IMR-90 (cell line): ENCODE results near the gene ARHGAP32. TPM values are rescaled to one million over a fixed set of nuclear protein-coding genes. Genes with fewer than 3 reads are reported as not detected.

Source experiments
- ATAC-seq: fragments of 200-7000 bp; cut with Tn5 transposase; 2 replicates; pipeline ENCODE4 v1.9.1; 2020; ENCODE audit warnings: low read depth, mild to moderate bottlenecking, moderate library complexity
- BruUV-seq: library from RNA; stranded (reverse); fragments of 400-500 nt; replicated peaks from 2 replicates; lab custom pipeline; 2021; lab: Mats Ljungman, UMichigan
- CTCF ChIA-PET: fragments of 300-600 bp; formaldehyde crosslinking; extraction: SDS; loops from one replicate; lab custom pipeline; 2021; ENCODE audit warnings: antibody characterized with exemption; lab: Yijun Ruan, JAX
- POLR2A ChIA-PET: fragments of 300-600 bp; sonication (Branson Sonifier 250); formaldehyde crosslinking; loops from one replicate; lab custom pipeline; 2022; ENCODE audit warnings: antibody characterized with exemption; ENCODE audit not compliant: unreplicated experiment; lab: Charles Lee
- DNase-seq: peaks from one replicate; pipeline ENCODE4 v3.0.0; 2013
- H2AFZ ChIP-seq: replicated peaks from 2 replicates; pipeline ENCODE3; 2013; ENCODE audit warnings: low read length, mild to moderate bottlenecking; ENCODE audit not compliant: poor library complexity
- H2AK5ac ChIP-seq: 2 replicates; pipeline ENCODE4 v1.6.1; 2013; ENCODE audit warnings: low read depth, low read length, inconsistent platforms
- H2AK9ac ChIP-seq: replicated peaks from 2 replicates; pipeline ENCODE3; 2013; ENCODE audit warnings: mild to moderate bottlenecking, low read depth, low read length, moderate library complexity; ENCODE audit not compliant: poor library complexity
- H2BK120ac ChIP-seq: 2 replicates; pipeline ENCODE4 v1.6.1; 2013; ENCODE audit warnings: low read depth, low read length, inconsistent platforms
- H2BK15ac ChIP-seq: 3 replicates; pipeline ENCODE4 v1.6.1; 2013; ENCODE audit warnings: low read depth, low read length, inconsistent platforms
- H2BK20ac ChIP-seq: 2 replicates; pipeline ENCODE4 v1.6.1; 2013; ENCODE audit warnings: low read depth, mild to moderate bottlenecking, inconsistent platforms, low read length, moderate library complexity
- H2BK5ac ChIP-seq: 2 replicates; pipeline ENCODE4 v1.6.1; 2013; ENCODE audit warnings: mild to moderate bottlenecking, low read depth, low read length, inconsistent platforms; ENCODE audit not compliant: poor library complexity, severe bottlenecking
- H3K14ac ChIP-seq: replicated peaks from 2 replicates; pipeline ENCODE4 v1.6.1; 2013; ENCODE audit warnings: low read depth, low read length, inconsistent platforms
- H3K18ac ChIP-seq: 2 replicates; pipeline ENCODE4 v1.6.1; 2013; ENCODE audit warnings: low read depth, low read length, control low read depth
- H3K23ac ChIP-seq: 2 replicates; pipeline ENCODE4 v1.6.1; 2013; ENCODE audit warnings: low read depth, low read length, inconsistent platforms
- H3K27ac ChIP-seq: 2 replicates; pipeline ENCODE4 v1.5.1; 2013; ENCODE audit warnings: mild to moderate bottlenecking, control low read depth, low read length; ENCODE audit not compliant: insufficient read depth
- H3K27me3 ChIP-seq: 2 replicates; pipeline ENCODE4 v1.6.1; 2013; ENCODE audit warnings: low read length; ENCODE audit not compliant: control insufficient read depth, insufficient read depth
- H3K36me3 ChIP-seq: 2 replicates; pipeline ENCODE4 v1.6.1; 2013; ENCODE audit warnings: low read length, mixed read lengths; ENCODE audit not compliant: control insufficient read depth, insufficient read depth
- H3K4ac ChIP-seq: 2 replicates; pipeline ENCODE4 v1.6.1; 2013; ENCODE audit warnings: low read depth, low read length, inconsistent platforms
- H3K4me1 ChIP-seq: 2 replicates; pipeline ENCODE4 v1.6.1; 2013; ENCODE audit warnings: low read length, mixed read lengths; ENCODE audit not compliant: control insufficient read depth, insufficient read depth
- H3K4me2 ChIP-seq: 2 replicates; pipeline ENCODE4 v1.6.1; 2013; ENCODE audit warnings: low read depth, mild to moderate bottlenecking, control low read depth, low read length, moderate library complexity
- H3K4me3 ChIP-seq: 2 replicates; pipeline ENCODE4 v1.5.1; 2013; ENCODE audit warnings: low read depth, mild to moderate bottlenecking, control low read depth, low read length, moderate library complexity; ENCODE audit not compliant: insufficient read depth
- H3K56ac ChIP-seq: 2 replicates; pipeline ENCODE4 v1.6.1; 2013; ENCODE audit warnings: low read length, inconsistent platforms; ENCODE audit not compliant: insufficient read depth; ENCODE audit errors: extremely low read depth
- H3K79me1 ChIP-seq, 2 experiments: 2 replicates each; pipeline ENCODE4 v1.6.1; 2013; ENCODE audit warnings: low read length in 2 of 2, inconsistent platforms in 1 of 2, low read depth in 1 of 2
- H3K9ac ChIP-seq: 2 replicates; pipeline ENCODE4 v1.6.1; 2013; ENCODE audit warnings: low read depth, low read length, control low read depth
- H3K9me1 ChIP-seq: 2 replicates; pipeline ENCODE4 v1.6.1; 2013; ENCODE audit warnings: low read length, inconsistent platforms; ENCODE audit not compliant: insufficient read depth
- H3K9me3 ChIP-seq: 2 replicates; pipeline ENCODE4 v1.6.1; 2013; ENCODE audit warnings: low read length; ENCODE audit not compliant: control insufficient read depth, insufficient read depth
- H4K20me1 ChIP-seq: 2 replicates; pipeline ENCODE4 v1.6.1; 2013; ENCODE audit warnings: low read length, inconsistent platforms; ENCODE audit not compliant: insufficient read depth
- H4K5ac ChIP-seq: 2 replicates; pipeline ENCODE4 v1.6.1; 2013; ENCODE audit warnings: mild to moderate bottlenecking, low read depth, low read length, control low read depth
- H4K8ac ChIP-seq, 2 experiments: 2 replicates each; pipeline ENCODE4 v1.6.1; 2013; ENCODE audit warnings: low read depth in 2 of 2, low read length in 2 of 2, control low read depth in 1 of 2, inconsistent platforms in 1 of 2
- H4K91ac ChIP-seq: 2 replicates; pipeline ENCODE4 v1.6.1; 2013; ENCODE audit warnings: low read depth, low read length, inconsistent platforms; ENCODE audit not compliant: insufficient read depth
- CEBPB ChIP-seq: IDR thresholded peaks from 2 replicates; pipeline ENCODE4 v1.6.1; 2012; ENCODE audit warnings: low read depth, low read length, improper control_type of control experiment
- CHD1 ChIP-seq: IDR thresholded peaks from 2 replicates; pipeline ENCODE4 v1.6.1; 2012; ENCODE audit warnings: low read depth, low read length, improper control_type of control experiment
- MAFK ChIP-seq: IDR thresholded peaks from 2 replicates; pipeline ENCODE4 v1.6.1; 2012; ENCODE audit warnings: low read depth, low read length, improper control_type of control experiment
- POLR2A ChIP-seq: IDR thresholded peaks from 2 replicates; pipeline ENCODE4 v1.6.1; 2012; ENCODE audit warnings: mild to moderate bottlenecking, low read depth, low read length
- RCOR1 ChIP-seq: IDR thresholded peaks from 2 replicates; pipeline ENCODE4 v1.6.1; 2012; ENCODE audit warnings: mild to moderate bottlenecking, low read length, improper control_type of control experiment; ENCODE audit not compliant: insufficient replicate concordance
- WGBS, 2 experiments: methylation state at CpG; one replicate each; pipeline versions ENCODE4 v1.1.5 to v1.1.7; 2013; ENCODE audit warnings: missing lambda C conversion rate in 2 of 2; ENCODE audit not compliant: insufficient read length in 1 of 2; ENCODE audit errors: extremely low coverage in 2 of 2; 5-methylcytosine and 5-hydroxymethylcytosine counted together
- dilution Hi-C: fragments of 300-500 bp; cut with HindIII; formaldehyde crosslinking; loops from one replicate; pipeline ENCODE4 v1.14.3; 2018; ENCODE audit warnings: low sequenced_read_pairs; ENCODE audit not compliant: unreplicated experiment
- in situ Hi-C: fragments of 300-500 bp; cut with MboI; formaldehyde crosslinking; loops from 3 replicates; pipeline ENCODE4 v1.14.3; 2019; ENCODE audit warnings: low sequenced_read_pairs, inconsistent platforms, mixed read lengths
- intact Hi-C: fragments of 100-400 bp; cut with micrococcal nuclease; formaldehyde crosslinking; loops from 2 replicates; pipeline ENCODE4 v1.10.0; 2022
- polyA plus RNA-seq, 3 experiments: library from polyadenylated mRNA; depleted of rRNA; stranded (reverse); fragments of >200 nt; gene quantifications; 2 replicates each; pipeline ENCODE4 v1.2.3, GENCODE V29; 2012; ENCODE audit warnings: low replicate concordance in 1 of 3
- total RNA-seq: library from RNA; depleted of rRNA; stranded (reverse); fragments of >200 nt; gene quantifications from 2 replicates; pipeline ENCODE4 v1.2.3, GENCODE V29; 2012

ARHGAP32 gene
- total and polyA plus RNA-seq, 2 of the 4 experiments (the other 2 are of a cell fraction): 4.1 to 8.4 TPM

DNA sequence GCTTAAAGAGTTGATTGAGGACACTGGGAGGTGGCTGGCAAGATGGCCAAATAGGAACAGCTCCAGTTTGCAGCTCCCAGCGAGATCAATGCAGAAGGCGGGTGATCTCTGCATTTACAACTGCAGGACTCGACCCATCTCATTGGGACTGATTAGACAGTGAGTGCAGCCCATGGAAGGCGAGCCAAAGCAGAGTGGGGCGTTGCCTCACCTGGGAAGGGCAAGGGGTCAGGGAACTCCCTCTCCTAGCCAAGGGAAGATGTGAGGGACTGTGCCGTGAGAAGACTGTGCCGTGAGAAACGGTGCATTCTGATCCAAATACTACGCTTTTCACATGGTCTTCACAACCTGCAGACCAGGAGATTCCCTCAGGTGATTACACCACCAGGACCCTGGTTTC is 36.4 kb downstream of the ARHGAP32 start:
- no peak overlapping the region for H3K9ac ChIP-seq
- no peak overlapping the region for H3K14ac ChIP-seq
- no peak overlapping the region for H2BK120ac ChIP-seq
- no peak overlapping the region for H3K4ac ChIP-seq
- H3K56ac ChIP-seq: no peak overlapping the region
- intact Hi-C loops: no loop called here
- ATAC-seq: no peak
- no peak overlapping the region for H2AK5ac ChIP-seq
- BruUV-seq: no TSS peak
- H3K4me2 ChIP-seq: no peak overlapping the region
- H3K27ac ChIP-seq: no peak overlapping the region
- H3K27me3 ChIP-seq: no peaks in the 10 kb centered on the region
- H3K79me1 ChIP-seq: peaks cover 4% of the 10 kb centered on the region in 2 experiments; a peak in 2 of 4 replicates
- ChIA-PET POLR2A (interaction anchor here (0.7 kb wide), 1 partner anchor 172 kb away, joined by 5 read pairs; no protein-coding TSS in a partner anchor), CTCF (no interaction called here)
- no peaks in the 10 kb centered on the region for H3K36me3 ChIP-seq
- TF ChIP-seq POLR2A: no peak
- TF ChIP-seq RCOR1: no peak
- TF ChIP-seq CEBPB: no peak
- TF ChIP-seq CHD1: no peak
- no peak for TF ChIP-seq MAFK
- no peaks in the 10 kb centered on the region for H3K9me3 ChIP-seq
- no peaks in the 10 kb centered on the region for H3K9me1 ChIP-seq
- DNase-seq: no peak
- no peaks in the 10 kb centered on the region for H3K4me1 ChIP-seq
- no peak overlapping the region for H4K91ac ChIP-seq
- no peak overlapping the region for H2BK15ac ChIP-seq
- no peak overlapping the region for H2AFZ ChIP-seq
- no peak overlapping the region for H4K8ac ChIP-seq
- no peak overlapping the region for H2AK9ac ChIP-seq
- H2BK5ac ChIP-seq: no peak overlapping the region
- dilution Hi-C loops: no loop called here
- no peak overlapping the region for H2BK20ac ChIP-seq
- WGBS, 2 experiments: 97% methylated on average over 5 of the region's 9 CpGs; no CpG with 5 or more reads in 1 of the 2 experiments
- H4K5ac ChIP-seq: no peak overlapping the region
- no peak overlapping the region for H3K18ac ChIP-seq
- H3K4me3 ChIP-seq: no peak overlapping the region
- in situ Hi-C loops: no loop called here
- no peaks in the 10 kb centered on the region for H4K20me1 ChIP-seq
- no peak overlapping the region for H3K23ac ChIP-seq
